ENCODE measurements around the gene BOD1.

DNA sequence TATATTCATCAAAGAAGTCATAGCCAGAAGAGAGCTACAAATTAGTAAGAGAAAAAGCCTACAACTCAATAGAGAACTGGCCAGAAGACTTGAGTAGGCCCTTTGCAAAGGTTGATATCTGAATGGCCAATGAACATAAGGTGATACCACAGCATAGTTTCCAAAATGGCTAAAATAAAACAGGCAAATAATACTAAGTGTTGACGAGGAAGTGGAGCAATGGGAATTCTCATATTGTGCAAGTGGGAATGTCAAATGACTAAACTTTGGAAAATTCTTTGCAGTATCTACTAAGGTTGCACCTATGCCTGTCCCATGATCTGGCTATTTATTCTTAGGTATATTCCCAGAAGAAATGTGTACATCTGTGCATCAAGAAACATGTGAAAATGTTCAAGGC, 48.3 kb downstream of the BOD1 start:
- TF ChIP-seq, protein P1, sequence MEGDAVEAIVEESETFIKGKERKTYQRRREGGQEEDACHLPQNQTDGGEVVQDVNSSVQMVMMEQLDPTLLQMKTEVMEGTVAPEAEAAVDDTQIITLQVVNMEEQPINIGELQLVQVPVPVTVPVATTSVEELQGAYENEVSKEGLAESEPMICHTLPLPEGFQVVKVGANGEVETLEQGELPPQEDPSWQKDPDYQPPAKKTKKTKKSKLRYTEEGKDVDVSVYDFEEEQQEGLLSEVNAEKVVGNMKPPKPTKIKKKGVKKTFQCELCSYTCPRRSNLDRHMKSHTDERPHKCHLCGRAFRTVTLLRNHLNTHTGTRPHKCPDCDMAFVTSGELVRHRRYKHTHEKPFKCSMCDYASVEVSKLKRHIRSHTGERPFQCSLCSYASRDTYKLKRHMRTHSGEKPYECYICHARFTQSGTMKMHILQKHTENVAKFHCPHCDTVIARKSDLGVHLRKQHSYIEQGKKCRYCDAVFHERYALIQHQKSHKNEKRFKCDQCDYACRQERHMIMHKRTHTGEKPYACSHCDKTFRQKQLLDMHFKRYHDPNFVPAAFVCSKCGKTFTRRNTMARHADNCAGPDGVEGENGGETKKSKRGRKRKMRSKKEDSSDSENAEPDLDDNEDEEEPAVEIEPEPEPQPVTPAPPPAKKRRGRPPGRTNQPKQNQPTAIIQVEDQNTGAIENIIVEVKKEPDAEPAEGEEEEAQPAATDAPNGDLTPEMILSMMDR (IDR thresholded peaks at IDR 0.05), result no peak
- TF ChIP-seq POLR2A (IDR thresholded peaks at IDR 0.05), result no peak
